ENCODE data around the gene LMBR1.
"Not testable (repeated sequence)": the region's sequence is repeated elsewhere in the genome, so short reads cannot be mapped to it uniquely, and the experiment has no call there.

LMBR1 gene

GRCh38 chr7:156845379-156846101 is 47.4 kb downstream of the LMBR1 start:
- no peak for DNase-seq (ENCODE audit: low read depth in 2 of 2)

- DNase-seq (ENCODE audit: low read depth in 2 of 2), result not testable (repeated sequence)
These were observed 49.4 kb downstream of the LMBR1 start for GRCh38 chr7:156843582-156843981.

- DNase-seq (ENCODE audit: low read depth in 2 of 2), result no peak
These were observed 49.8 kb downstream of the LMBR1 start for GRCh38 chr7:156843157-156843556.

GRCh38 chr7:156842740-156843140 is 50.2 kb downstream of the LMBR1 start:
- DNase-seq (ENCODE audit: low read depth in 2 of 2), result no peak

- no peak for DNase-seq (ENCODE audit: low read depth in 2 of 2)
These were observed 50.7 kb downstream of the LMBR1 start for GRCh38 chr7:156842317-156842716.

GRCh38 chr7:156841497-156841896 is 51.5 kb downstream of the LMBR1 start:
- no peak for DNase-seq (ENCODE audit: low read depth in 2 of 2)

- no peak for DNase-seq (ENCODE audit: low read depth in 2 of 2)
These were observed 52.8 kb downstream of the LMBR1 start for GRCh38 chr7:156840134-156840533.

- DNase-seq (ENCODE audit: low read depth in 2 of 2), result no peak
These were observed 56.5 kb downstream of the LMBR1 start for GRCh38 chr7:156836443-156836842.

DNA sequence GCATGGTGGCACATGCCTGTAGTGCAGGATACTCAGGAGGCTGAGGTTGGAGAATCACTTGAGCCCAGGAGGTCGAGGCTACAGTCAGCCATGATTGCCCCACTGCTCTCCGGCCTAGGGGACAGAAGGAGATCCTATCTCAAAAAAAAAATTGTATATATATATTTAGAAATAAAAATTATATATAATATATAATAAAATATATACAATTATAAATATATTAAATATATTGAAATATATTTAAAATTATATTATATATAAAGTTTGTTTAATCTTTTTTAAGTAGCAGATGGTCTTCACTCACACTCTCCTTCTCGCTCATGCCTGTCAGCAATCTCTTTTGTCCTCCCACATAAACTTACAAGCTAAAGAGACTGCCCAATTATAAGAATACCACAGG is 58.5 kb downstream of the LMBR1 start:
- no peak for DNase-seq (ENCODE audit: low read depth in 2 of 2)

GRCh38 chr7:156833312-156833711 is 59.7 kb downstream of the LMBR1 start:
- no peak for DNase-seq (ENCODE audit: low read depth in 2 of 2)

DNA sequence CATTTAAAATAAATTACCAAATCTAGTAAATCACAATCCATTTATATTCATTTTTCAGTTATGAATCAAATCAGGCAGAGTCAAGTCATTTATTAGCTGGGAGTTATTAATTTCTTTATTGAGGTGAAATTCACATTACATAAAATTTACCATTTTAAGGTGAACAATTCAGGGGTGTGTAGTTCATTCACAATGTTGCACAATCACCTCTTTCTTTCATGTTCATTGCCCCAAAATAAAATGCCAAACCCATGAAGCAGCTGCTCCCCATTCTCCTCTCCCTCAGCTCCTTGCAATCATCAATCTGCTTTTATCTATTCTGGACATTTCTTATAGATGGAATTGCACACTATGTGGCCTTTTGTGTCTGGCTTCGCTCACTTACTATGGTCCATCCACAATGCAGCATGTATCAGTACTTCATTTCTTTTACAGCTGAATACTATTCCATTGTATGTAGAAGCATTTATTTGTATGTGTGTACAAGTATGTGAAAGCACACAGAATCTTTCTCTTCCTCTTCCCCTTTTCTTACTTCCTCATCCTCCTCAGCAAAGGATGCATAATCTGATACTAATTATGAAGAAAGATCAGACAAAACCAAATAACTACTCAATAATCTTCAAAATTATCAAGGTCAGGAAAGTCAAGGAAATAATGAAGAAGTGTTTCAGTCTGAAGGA is 60.6 kb downstream of the LMBR1 start:
- DNase-seq (ENCODE audit: low read depth in 2 of 2), result no peak

DNA sequence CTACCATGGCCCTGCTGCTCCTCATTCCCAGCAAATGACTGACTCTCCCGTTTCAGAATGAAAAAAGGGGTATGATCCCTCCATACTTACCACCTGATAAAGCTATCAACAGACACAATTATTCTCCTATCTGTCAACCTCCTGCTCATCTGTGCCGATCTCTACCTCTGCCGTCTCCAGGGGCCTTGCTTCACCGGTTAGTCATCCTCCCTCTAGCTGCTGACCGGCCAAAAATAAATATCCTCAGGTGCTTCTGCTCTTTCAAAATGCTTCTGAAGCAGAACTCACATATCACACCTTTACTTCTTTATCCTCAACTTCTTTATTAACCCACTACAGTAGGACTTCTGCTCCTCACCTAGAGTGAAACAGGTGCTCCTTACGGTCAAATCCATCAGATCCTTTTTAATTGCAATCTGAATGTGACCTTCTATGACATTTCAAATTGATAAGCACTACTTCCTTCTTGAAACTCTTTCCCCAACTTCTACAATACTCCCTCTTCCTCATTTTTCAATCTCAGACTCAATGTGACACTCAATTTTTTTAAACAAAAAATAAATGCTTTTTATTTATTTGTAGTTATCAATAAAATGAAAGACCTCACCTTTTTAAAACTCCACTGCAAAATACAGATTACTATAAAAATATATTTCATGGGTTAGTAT is 63.2 kb downstream of the LMBR1 start:
- DNase-seq (ENCODE audit: low read depth in 2 of 2), result no peak

DNA sequence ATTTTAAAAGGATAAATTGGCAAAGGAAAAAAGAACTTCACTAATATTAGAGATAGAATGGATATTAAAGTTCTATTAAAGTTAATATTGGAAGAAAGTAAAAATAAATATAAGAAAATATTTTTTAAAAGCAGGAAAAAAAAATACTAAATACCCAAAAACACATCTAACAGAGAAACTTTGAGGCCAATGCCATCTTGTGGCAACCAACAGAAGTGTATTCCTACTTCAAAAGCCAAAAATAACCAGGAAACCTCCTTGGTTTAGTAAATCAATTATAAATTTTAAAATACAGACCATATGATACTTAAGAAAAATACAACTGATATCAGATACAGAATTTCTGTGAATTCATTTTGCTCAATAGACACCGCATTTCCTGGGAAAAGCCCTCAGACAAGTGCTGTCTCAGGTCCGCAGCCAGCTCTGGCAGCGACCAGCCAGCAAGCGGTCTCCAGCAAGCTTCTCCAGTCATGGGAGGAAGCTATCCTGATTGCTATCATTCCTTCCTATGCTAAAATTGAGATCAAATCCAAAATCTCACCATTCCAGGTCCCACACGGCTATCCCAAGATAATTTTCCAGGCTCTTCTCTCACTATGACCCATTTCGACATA is 65.3 kb downstream of the LMBR1 start:
- no peak for DNase-seq (ENCODE audit: low read depth in 2 of 2)

GRCh38 chr7:156823435-156823834 is 69.5 kb downstream of the LMBR1 start:
- DNase-seq (ENCODE audit: low read depth in 2 of 2), result no peak

GRCh38 chr7:156820445-156821063 is 72.4 kb downstream of the LMBR1 start:
- no peak for DNase-seq (ENCODE audit: low read depth in 2 of 2)

GRCh38 chr7:156819733-156820295 is 73.2 kb downstream of the LMBR1 start:
- no peak for DNase-seq (ENCODE audit: low read depth in 2 of 2)

DNA sequence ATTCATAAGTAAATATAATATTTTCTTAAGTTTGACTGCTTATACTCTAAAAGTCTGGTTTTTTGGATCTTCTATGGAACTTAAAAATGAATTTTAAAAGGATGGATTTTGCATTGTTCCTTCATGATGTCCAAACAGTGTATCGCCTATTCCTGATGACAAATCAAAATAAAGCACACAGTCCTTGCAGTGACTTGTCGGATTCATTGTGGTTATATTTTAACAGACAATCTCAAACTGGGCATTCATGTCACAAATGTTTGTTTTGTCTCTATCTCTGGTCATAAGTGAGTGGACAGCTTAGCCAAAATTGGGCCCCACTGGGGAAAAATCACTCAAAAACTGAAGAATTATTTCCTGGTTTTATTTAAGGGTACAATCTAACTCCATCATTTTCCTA is 74.8 kb downstream of the LMBR1 start:
- no peak for DNase-seq (ENCODE audit: low read depth in 2 of 2)

DNA sequence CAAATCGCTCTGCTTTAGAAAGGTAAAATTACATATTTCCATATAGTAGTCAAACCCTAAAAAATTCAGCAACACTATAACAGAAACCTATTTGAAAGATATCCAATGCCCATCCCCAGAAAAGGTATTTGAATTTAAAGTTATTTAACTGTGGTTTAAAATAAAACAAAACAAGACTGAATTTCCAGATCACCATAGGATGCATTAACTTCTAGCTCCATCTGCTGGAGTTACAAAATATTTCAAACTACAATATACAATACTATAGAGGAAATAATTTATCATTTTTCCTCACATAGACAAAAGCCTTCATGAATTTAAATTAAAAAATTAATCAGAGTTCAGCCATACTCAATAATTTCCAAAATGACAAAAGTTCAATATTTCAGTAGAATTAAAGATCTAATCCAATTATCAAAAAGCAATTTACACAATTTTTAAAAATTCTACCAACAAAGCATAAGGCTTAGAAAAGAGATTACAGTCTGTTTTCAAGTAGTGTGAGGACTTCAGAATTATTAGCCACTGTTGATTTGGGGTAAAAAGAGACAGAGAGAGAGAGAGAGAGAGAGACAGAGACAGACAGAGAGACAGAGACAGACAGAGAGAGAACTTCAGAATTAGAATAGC is 75.9 kb downstream of the LMBR1 start:
- DNase-seq (ENCODE audit: low read depth in 2 of 2), result no peak

- DNase-seq (ENCODE audit: low read depth in 2 of 2), result no peak
These were observed 81.3 kb downstream of the LMBR1 start for GRCh38 chr7:156811706-156812105.

- not testable (repeated sequence) for DNase-seq (ENCODE audit: low read depth in 2 of 2)
These were observed 89.3 kb downstream of the LMBR1 start for GRCh38 chr7:156803656-156804055.

DNA sequence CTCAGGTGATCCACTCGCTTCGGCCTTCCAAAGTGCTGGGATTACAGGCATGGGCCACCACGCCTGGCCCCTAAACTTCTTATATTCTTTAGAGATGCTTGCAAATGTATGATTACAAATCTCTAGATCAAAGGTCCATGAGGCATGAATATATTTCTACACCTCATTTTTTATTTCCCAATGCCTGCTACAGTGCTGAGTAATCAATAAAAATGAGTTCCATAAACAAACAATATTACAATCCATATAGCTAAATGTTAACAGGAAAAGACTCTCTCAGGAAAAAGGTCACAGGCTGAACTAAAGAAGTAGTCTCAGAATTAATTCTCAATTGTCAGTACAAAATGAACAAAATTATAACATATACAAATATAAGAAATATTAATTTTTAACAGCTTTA is 90.8 kb downstream of the LMBR1 start:
- DNase-seq (ENCODE audit: low read depth in 2 of 2), result no peak

Measured in fibroblast of skin of left biceps (primary cell).